ENCODE data around the gene SCNN1B.

DNA sequence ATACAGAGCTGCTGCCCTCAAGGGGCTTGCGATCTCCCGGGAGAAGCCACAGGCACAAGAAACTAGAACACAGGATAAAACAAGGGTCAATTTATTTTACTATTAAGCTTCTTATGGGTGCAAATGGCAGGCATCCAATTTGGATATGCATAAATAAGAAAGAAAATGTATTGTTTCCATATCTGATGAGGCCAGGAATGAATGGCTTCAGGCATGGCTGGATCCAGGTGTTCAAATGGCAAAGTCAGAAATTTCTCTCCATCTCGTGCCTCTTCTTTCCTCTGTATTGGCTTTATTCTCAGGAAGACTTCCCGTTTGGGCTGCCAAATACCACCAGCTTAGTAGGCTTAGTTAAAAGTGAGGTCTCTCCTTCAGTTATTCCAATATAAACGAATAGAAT is 43.1 kb downstream of the SCNN1B start:
- TF ChIP-seq, protein P1, sequence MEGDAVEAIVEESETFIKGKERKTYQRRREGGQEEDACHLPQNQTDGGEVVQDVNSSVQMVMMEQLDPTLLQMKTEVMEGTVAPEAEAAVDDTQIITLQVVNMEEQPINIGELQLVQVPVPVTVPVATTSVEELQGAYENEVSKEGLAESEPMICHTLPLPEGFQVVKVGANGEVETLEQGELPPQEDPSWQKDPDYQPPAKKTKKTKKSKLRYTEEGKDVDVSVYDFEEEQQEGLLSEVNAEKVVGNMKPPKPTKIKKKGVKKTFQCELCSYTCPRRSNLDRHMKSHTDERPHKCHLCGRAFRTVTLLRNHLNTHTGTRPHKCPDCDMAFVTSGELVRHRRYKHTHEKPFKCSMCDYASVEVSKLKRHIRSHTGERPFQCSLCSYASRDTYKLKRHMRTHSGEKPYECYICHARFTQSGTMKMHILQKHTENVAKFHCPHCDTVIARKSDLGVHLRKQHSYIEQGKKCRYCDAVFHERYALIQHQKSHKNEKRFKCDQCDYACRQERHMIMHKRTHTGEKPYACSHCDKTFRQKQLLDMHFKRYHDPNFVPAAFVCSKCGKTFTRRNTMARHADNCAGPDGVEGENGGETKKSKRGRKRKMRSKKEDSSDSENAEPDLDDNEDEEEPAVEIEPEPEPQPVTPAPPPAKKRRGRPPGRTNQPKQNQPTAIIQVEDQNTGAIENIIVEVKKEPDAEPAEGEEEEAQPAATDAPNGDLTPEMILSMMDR (tag by site-specific recombination; IDR thresholded peaks at IDR 0.05): no peak
- TF ChIP-seq, protein P2, sequence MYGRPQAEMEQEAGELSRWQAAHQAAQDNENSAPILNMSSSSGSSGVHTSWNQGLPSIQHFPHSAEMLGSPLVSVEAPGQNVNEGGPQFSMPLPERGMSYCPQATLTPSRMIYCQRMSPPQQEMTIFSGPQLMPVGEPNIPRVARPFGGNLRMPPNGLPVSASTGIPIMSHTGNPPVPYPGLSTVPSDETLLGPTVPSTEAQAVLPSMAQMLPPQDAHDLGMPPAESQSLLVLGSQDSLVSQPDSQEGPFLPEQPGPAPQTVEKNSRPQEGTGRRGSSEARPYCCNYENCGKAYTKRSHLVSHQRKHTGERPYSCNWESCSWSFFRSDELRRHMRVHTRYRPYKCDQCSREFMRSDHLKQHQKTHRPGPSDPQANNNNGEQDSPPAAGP (tag by site-specific recombination; IDR thresholded peaks at IDR 0.05): no peak
- TF ChIP-seq, protein P3, sequence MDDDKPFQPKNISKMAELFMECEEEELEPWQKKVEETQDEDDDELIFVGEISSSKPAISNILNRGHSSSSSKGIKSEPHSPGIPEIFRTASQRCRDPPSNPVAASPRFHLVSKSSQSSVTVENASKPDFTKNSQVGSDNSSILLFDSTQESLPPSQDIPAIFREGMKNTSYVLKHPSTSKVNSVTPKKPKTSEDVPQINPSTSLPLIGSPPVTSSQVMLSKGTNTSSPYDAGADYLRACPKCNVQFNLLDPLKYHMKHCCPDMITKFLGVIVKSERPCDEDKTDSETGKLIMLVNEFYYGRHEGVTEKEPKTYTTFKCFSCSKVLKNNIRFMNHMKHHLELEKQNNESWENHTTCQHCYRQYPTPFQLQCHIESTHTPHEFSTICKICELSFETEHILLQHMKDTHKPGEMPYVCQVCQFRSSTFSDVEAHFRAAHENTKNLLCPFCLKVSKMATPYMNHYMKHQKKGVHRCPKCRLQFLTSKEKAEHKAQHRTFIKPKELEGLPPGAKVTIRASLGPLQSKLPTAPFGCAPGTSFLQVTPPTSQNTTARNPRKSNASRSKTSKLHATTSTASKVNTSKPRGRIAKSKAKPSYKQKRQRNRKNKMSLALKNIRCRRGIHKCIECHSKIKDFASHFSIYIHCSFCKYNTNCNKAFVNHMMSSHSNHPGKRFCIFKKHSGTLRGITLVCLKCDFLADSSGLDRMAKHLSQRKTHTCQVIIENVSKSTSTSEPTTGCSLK (tag by site-specific recombination; IDR thresholded peaks at IDR 0.05): no peak
- TF ChIP-seq ZIC2 (tag by site-specific recombination; IDR thresholded peaks at IDR 0.05) (no peak), MEIS1 (CRISPR knock-in tag; IDR thresholded peaks at IDR 0.05; ENCODE audit: borderline replicate concordance) (no peak), ZNF585B (tag by site-specific recombination; IDR thresholded peaks at IDR 0.05) (no peak), ZNF768 (tag by site-specific recombination; IDR thresholded peaks at IDR 0.05) (no peak), ZFHX2 (tag by site-specific recombination; conservative IDR thresholded peaks at IDR 0.05) (no peak), ZNF596 (tag by site-specific recombination; IDR thresholded peaks at IDR 0.05) (no peak)
- TF ChIP-seq, protein P4, sequence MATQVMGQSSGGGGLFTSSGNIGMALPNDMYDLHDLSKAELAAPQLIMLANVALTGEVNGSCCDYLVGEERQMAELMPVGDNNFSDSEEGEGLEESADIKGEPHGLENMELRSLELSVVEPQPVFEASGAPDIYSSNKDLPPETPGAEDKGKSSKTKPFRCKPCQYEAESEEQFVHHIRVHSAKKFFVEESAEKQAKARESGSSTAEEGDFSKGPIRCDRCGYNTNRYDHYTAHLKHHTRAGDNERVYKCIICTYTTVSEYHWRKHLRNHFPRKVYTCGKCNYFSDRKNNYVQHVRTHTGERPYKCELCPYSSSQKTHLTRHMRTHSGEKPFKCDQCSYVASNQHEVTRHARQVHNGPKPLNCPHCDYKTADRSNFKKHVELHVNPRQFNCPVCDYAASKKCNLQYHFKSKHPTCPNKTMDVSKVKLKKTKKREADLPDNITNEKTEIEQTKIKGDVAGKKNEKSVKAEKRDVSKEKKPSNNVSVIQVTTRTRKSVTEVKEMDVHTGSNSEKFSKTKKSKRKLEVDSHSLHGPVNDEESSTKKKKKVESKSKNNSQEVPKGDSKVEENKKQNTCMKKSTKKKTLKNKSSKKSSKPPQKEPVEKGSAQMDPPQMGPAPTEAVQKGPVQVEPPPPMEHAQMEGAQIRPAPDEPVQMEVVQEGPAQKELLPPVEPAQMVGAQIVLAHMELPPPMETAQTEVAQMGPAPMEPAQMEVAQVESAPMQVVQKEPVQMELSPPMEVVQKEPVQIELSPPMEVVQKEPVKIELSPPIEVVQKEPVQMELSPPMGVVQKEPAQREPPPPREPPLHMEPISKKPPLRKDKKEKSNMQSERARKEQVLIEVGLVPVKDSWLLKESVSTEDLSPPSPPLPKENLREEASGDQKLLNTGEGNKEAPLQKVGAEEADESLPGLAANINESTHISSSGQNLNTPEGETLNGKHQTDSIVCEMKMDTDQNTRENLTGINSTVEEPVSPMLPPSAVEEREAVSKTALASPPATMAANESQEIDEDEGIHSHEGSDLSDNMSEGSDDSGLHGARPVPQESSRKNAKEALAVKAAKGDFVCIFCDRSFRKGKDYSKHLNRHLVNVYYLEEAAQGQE (tag by site-specific recombination; IDR thresholded peaks at IDR 0.05): no peak
- TF ChIP-seq, protein P5, sequence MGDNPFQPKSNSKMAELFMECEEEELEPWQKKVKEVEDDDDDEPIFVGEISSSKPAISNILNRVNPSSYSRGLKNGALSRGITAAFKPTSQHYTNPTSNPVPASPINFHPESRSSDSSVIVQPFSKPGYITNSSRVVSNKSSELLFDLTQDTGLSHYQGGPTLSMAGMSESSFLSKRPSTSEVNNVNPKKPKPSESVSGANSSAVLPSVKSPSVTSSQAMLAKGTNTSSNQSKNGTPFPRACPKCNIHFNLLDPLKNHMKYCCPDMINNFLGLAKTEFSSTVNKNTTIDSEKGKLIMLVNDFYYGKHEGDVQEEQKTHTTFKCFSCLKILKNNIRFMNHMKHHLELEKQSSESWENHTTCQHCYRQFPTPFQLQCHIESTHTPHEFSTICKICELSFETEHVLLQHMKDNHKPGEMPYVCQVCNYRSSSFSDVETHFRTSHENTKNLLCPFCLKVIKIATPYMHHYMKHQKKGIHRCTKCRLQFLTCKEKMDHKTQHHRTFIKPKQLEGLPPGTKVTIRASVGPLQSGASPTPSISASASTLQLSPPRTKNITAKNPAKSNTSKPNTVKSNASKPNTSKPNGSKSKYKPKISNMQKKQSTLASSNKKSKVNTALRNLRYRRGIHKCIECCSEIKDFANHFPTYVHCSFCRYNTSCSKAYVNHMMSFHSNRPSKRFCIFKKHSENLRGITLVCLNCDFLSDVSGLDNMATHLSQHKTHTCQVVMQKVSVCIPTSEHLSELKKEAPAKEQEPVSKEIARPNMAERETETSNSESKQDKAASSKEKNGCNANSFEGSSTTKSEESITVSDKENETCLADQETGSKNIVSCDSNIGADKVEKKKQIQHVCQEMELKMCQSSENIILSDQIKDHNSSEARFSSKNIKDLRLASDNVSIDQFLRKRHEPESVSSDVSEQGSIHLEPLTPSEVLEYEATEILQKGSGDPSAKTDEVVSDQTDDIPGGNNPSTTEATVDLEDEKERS (tag by site-specific recombination; IDR thresholded peaks at IDR 0.05): no peak
- TF ChIP-seq, protein P6, sequence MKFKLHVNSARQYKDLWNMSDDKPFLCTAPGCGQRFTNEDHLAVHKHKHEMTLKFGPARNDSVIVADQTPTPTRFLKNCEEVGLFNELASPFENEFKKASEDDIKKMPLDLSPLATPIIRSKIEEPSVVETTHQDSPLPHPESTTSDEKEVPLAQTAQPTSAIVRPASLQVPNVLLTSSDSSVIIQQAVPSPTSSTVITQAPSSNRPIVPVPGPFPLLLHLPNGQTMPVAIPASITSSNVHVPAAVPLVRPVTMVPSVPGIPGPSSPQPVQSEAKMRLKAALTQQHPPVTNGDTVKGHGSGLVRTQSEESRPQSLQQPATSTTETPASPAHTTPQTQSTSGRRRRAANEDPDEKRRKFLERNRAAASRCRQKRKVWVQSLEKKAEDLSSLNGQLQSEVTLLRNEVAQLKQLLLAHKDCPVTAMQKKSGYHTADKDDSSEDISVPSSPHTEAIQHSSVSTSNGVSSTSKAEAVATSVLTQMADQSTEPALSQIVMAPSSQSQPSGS (tag by site-specific recombination; IDR thresholded peaks at IDR 0.05; ENCODE audit: low read depth): no peak

Data from HEK293 (cell line).